Mesendoderm (in vitro differentiated cells): ENCODE results near the gene CSK.
A peak's percentile ranks its signal among the peaks of the same experiment; 100 is the strongest.

ENCODE experiments used
- DNase-seq: peaks from one replicate; pipeline ENCODE4 v3.0.0; 2013
- H2AK5ac ChIP-seq: 2 replicates; pipeline ENCODE4 v1.6.1; 2013; ENCODE audit warnings: low read length, inconsistent platforms
- H2BK120ac ChIP-seq: 2 replicates; pipeline ENCODE4 v1.6.1; 2013; ENCODE audit warnings: low read depth, mild to moderate bottlenecking, low read length, moderate library complexity, mixed read lengths
- H2BK15ac ChIP-seq: replicated peaks from 2 replicates; pipeline ENCODE4 v1.6.1; 2013; ENCODE audit warnings: low read depth, mild to moderate bottlenecking, moderate library complexity
- H2BK5ac ChIP-seq: 2 replicates; pipeline ENCODE4 v1.6.1; 2013; ENCODE audit warnings: low read length, inconsistent platforms
- H3K18ac ChIP-seq: 2 replicates; pipeline ENCODE4 v1.6.1; 2013; ENCODE audit warnings: mild to moderate bottlenecking, low read length, mixed read lengths
- H3K23ac ChIP-seq: one replicate; pipeline ENCODE4 v1.6.1; 2013; ENCODE audit warnings: low read length
- H3K27ac ChIP-seq: 2 replicates; pipeline ENCODE4 v1.5.1; 2013; ENCODE audit warnings: low read depth, mild to moderate bottlenecking, inconsistent platforms, low read length, moderate library complexity
- H3K27me3 ChIP-seq: 2 replicates; pipeline ENCODE4 v1.6.1; 2013; ENCODE audit warnings: low read length, control low read depth, mild to moderate bottlenecking, inconsistent platforms; ENCODE audit not compliant: insufficient read depth, poor library complexity
- H3K36me3 ChIP-seq: 2 replicates; pipeline ENCODE4 v1.6.1; 2013; ENCODE audit warnings: low read length, inconsistent platforms; ENCODE audit not compliant: control insufficient read depth, insufficient read depth
- H3K4ac ChIP-seq: one replicate; pipeline ENCODE4 v1.6.1; 2013; ENCODE audit warnings: low read depth, mild to moderate bottlenecking, low read length, moderate library complexity
- H3K4me1 ChIP-seq: 2 replicates; pipeline ENCODE4 v1.6.1; 2013; ENCODE audit warnings: low read depth, low read length, inconsistent platforms; ENCODE audit not compliant: control insufficient read depth
- H3K4me2 ChIP-seq: 2 replicates; pipeline ENCODE4 v1.6.1; 2013; ENCODE audit warnings: low read length
- H3K4me3 ChIP-seq: 2 replicates; pipeline ENCODE4 v1.5.1; 2013; ENCODE audit warnings: mild to moderate bottlenecking, low read length
- H3K56ac ChIP-seq: one replicate; pipeline ENCODE4 v1.6.1; 2013; ENCODE audit warnings: low read length
- H3K79me1 ChIP-seq: 2 replicates; pipeline ENCODE4 v1.6.1; 2013; ENCODE audit warnings: low read length, inconsistent platforms
- H3K79me2 ChIP-seq: 2 replicates; pipeline ENCODE4 v1.6.1; 2013; ENCODE audit warnings: mild to moderate bottlenecking, low read length; ENCODE audit not compliant: control insufficient read depth, insufficient read depth
- H3K9ac ChIP-seq: 2 replicates; pipeline ENCODE4 v1.6.1; 2013; ENCODE audit warnings: low read length, inconsistent platforms
- H4K5ac ChIP-seq: one replicate; pipeline ENCODE4 v1.6.1; 2013; ENCODE audit warnings: low read length
- H4K8ac ChIP-seq: one replicate; pipeline ENCODE4 v1.6.1; 2013; ENCODE audit warnings: low read depth, mild to moderate bottlenecking, control low read depth, low read length, moderate library complexity
- whole genome bisulfite sequencing: extraction: QIAGEN DNeasy Blood & Tissue Kit; methylation state at CpG from one replicate; pipeline ENCODE4 v1.1.7; 2013; ENCODE audit warnings: low lambda C conversion rate, missing lambda C conversion rate; ENCODE audit not compliant: insufficient coverage; ENCODE audit errors: extremely low coverage; 5-methylcytosine and 5-hydroxymethylcytosine counted together

Gene CSK

DNA sequence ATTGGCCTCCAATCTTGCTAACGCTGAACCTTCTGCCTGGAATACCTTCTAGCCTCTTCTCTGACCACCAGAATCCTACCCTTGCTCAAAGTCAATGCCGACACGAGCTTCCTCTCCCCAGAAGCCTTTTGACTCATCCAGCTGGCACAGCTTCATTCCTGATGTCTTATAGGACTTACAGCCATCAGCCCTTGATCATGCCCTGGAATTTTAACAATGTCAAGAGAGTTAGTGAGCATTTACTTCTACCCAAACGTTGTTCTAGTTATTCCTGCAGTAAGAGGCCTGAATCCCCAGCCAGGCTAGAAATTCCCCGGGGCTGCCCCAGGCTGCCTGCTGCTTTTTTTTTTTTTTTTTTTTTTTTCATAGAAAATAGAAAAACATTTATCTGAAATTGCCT is 29.3 kb upstream of the CSK start:
- no CpG with 5 or more reads among the region's 5 CpGs for WGBS
- peak; percentile 33 for DNase-seq
- H3K27me3 ChIP-seq: no peaks in the 10 kb centered on the region

DNA sequence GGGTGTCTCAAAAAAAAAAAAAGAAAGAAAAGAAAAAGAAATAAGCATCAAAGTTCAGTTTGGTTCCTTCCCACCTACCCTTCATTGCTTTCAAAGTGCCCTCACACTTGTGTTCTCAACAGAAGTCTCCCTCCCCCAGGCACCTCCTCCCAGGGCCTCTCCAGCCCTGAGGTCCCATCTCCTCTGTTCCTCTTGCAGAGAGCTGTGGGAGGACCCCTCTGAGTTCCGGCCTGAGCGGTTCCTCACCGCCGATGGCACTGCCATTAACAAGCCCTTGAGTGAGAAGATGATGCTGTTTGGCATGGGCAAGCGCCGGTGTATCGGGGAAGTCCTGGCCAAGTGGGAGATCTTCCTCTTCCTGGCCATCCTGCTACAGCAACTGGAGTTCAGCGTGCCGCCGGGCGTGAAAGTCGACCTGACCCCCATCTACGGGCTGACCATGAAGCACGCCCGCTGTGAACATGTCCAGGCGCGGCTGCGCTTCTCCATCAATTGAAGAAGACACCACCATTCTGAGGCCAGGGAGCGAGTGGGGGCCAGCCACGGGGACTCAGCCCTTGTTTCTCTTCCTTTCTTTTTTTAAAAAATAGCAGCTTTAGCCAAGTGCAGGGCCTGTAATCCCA is 27.2 kb upstream of the CSK start:
- H3K27me3 ChIP-seq: no peaks in the 10 kb centered on the region
- no peak overlapping the region for H3K4me2 ChIP-seq
- H4K8ac ChIP-seq: no peak overlapping the region
- no peak overlapping the region for H3K9ac ChIP-seq
- H3K4me1 ChIP-seq: no peaks in the 10 kb centered on the region
- no peak overlapping the region for H2AK5ac ChIP-seq
- H3K79me2 ChIP-seq: no peaks in the 10 kb centered on the region
- H2BK120ac ChIP-seq: no peak overlapping the region
- H2BK5ac ChIP-seq: no peak overlapping the region
- no peaks in the 10 kb centered on the region for H3K36me3 ChIP-seq
- no peak overlapping the region for H3K18ac ChIP-seq
- H3K4me3 ChIP-seq: no peak overlapping the region
- no peak overlapping the region for H4K5ac ChIP-seq
- H3K4ac ChIP-seq: no peak overlapping the region
- no peak overlapping the region for H2BK15ac ChIP-seq
- WGBS: no CpG with 5 or more reads among the region's 20 CpGs
- no peak for DNase-seq
- H3K23ac ChIP-seq: no peak overlapping the region
- H3K27ac ChIP-seq: no peak overlapping the region
- no peaks in the 10 kb centered on the region for H3K79me1 ChIP-seq
- no peak overlapping the region for H3K56ac ChIP-seq

More for the DNA sequence above, 29.3 kb upstream of the CSK start:
- Histone ChIP-seq H3K23ac (no peak overlapping the region), H2AK5ac (no peak overlapping the region), H3K4me2 (no peak overlapping the region), H3K4me1 (no peaks in the 10 kb centered on the region), H2BK120ac (no peak overlapping the region), H3K4ac (no peak overlapping the region), H3K56ac (no peak overlapping the region), H3K36me3 (no peaks in the 10 kb centered on the region), H3K9ac (no peak overlapping the region), H3K79me1 (no peaks in the 10 kb centered on the region), H2BK5ac (no peak overlapping the region), H3K79me2 (no peaks in the 10 kb centered on the region), H4K5ac (no peak overlapping the region), H3K18ac (no peak overlapping the region), H3K27ac (no peak overlapping the region), H2BK15ac (no peak overlapping the region), H3K4me3 (no peak overlapping the region), H4K8ac (no peak overlapping the region)

DNA sequence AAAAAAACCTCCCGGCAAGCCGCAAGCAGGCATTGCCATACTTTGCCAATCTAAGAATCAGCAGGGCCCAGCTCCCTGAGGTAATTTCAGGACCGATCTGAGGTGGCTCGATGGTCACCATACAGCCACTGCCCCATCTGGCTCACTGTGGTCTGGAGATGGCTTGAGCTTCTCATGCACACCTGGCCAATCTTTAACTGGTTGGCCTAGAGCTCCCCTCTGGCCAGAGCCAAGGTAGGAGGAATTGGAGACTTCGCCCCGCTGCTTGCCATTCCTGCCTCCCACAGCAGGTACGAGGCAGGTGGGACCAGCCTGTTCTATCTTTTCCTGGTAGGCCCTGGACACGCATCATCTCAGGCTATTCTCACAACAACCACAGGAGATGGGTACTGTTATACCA is 23.1 kb upstream of the CSK start:
- Histone ChIP-seq H3K4me3 (no peak overlapping the region), H3K36me3 (no peaks in the 10 kb centered on the region), H3K27ac (no peak overlapping the region)

DNA sequence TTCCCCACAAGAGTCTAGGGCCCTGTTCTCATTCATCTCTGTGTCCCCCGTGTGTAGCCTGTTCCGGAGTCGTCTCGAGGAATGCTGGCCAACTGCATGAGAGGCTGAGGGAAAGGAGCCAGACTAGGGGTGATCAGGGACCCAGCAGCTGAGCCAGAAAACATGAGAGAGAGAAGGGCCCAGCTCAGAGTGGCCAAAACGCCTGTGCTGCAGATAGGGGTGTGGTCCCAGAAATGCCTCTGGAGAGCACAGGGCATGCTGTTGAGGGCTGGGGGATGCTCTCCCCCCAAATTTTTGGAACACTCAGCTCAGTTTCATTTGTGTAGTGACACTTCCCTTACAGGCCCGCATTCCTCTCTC is 19.1 kb upstream of the CSK start:
- DNase-seq: no peak

More for the DNA sequence above, 23.1 kb upstream of the CSK start:
- no peaks in the 10 kb centered on the region for H3K79me2 ChIP-seq
- no peak overlapping the region for H2BK15ac ChIP-seq
- H2AK5ac ChIP-seq: no peak overlapping the region
- no peak overlapping the region for H3K23ac ChIP-seq
- no peaks in the 10 kb centered on the region for H3K27me3 ChIP-seq
- no peaks in the 10 kb centered on the region for H3K4me1 ChIP-seq
- H3K56ac ChIP-seq: no peak overlapping the region
- H4K5ac ChIP-seq: no peak overlapping the region
- DNase-seq: no peak
- no peak overlapping the region for H3K4ac ChIP-seq
- no peak overlapping the region for H3K18ac ChIP-seq
- no CpG with 5 or more reads among the region's 8 CpGs for WGBS
- no peak overlapping the region for H3K9ac ChIP-seq
- H3K79me1 ChIP-seq: no peaks in the 10 kb centered on the region
- H2BK120ac ChIP-seq: no peak overlapping the region
- H3K4me2 ChIP-seq: no peak overlapping the region
- H4K8ac ChIP-seq: no peak overlapping the region
- H2BK5ac ChIP-seq: no peak overlapping the region

DNA sequence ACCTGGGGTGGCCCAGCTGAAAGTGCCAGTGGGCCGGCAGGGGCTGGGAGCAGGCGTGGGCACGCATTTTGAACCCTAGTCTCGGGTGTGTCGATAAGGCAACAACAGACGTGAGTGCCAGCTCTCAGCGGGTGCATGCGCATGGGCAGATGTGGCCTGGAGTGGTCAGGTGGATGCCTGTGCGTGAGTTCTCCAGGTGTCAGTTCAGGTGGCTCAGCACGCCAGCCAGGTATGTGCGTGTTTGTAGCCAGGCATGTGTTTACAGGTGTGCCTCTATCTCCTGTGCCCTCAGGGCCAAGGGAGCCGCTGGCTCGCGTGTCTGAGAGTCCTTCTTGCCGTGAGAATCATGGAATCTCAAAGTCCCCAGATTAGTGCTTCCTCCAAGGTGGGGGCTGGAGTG is 18.5 kb upstream of the CSK start:
- DNase-seq: no peak

More for the DNA sequence above, 19.1 kb upstream of the CSK start:
- no peak overlapping the region for H3K4ac ChIP-seq
- H2BK120ac ChIP-seq: no peak overlapping the region
- no peaks in the 10 kb centered on the region for H3K27me3 ChIP-seq
- H2BK15ac ChIP-seq: no peak overlapping the region
- WGBS: no CpG with 5 or more reads among the region's 6 CpGs
- no peak overlapping the region for H3K4me2 ChIP-seq
- no peaks in the 10 kb centered on the region for H3K4me1 ChIP-seq
- no peaks in the 10 kb centered on the region for H3K79me2 ChIP-seq
- no peak overlapping the region for H2AK5ac ChIP-seq
- no peak overlapping the region for H3K9ac ChIP-seq
- no peak overlapping the region for H4K5ac ChIP-seq
- no peak overlapping the region for H3K56ac ChIP-seq
- no peaks in the 10 kb centered on the region for H3K36me3 ChIP-seq
- H3K27ac ChIP-seq: no peak overlapping the region
- no peaks in the 10 kb centered on the region for H3K79me1 ChIP-seq
- no peak overlapping the region for H3K18ac ChIP-seq
- no peak overlapping the region for H2BK5ac ChIP-seq
- no peak overlapping the region for H4K8ac ChIP-seq
- no peak overlapping the region for H3K4me3 ChIP-seq
- H3K23ac ChIP-seq: no peak overlapping the region

More for the DNA sequence above, 18.5 kb upstream of the CSK start:
- Histone ChIP-seq H2BK5ac (no peak overlapping the region), H2BK120ac (no peak overlapping the region), H2BK15ac (no peak overlapping the region), H3K36me3 (no peaks in the 10 kb centered on the region), H3K56ac (no peak overlapping the region), H3K79me1 (no peaks in the 10 kb centered on the region), H2AK5ac (no peak overlapping the region), H3K18ac (no peak overlapping the region), H4K5ac (no peak overlapping the region), H3K79me2 (no peaks in the 10 kb centered on the region), H3K4me1 (no peaks in the 10 kb centered on the region), H3K27ac (no peak overlapping the region), H3K4me2 (no peak overlapping the region), H3K23ac (no peak overlapping the region), H3K4me3 (no peak overlapping the region), H3K27me3 (no peaks in the 10 kb centered on the region), H3K4ac (no peak overlapping the region), H4K8ac (no peak overlapping the region), H3K9ac (no peak overlapping the region)
- no CpG with 5 or more reads among the region's 15 CpGs for WGBS
